ENCODE data around the gene MAP1LC3B. TPM values are rescaled to one million over a fixed set of nuclear protein-coding genes. Genes with fewer than 3 reads are reported as not detected.

The MAP1LC3B gene
- total RNA-seq, 1 donor from 2014 or later, result 39.1 TPM

GRCh38 chr16:87391324-87391949 is 699 bp upstream of the MAP1LC3B start:
- Histone ChIP-seq H3K9ac (no peak overlapping the region), H3F3A (ENCODE audit: low read depth) (peaks cover 27% of the 10 kb centered on the region), H2AFZ (replicated peaks) (peak overlapping the region; percentile 30), H3K4me3 (peak overlapping the region; percentile 68), H3K36me3 (no peaks in the 10 kb centered on the region), H3K4me1 (peaks cover 14% of the 10 kb centered on the region), H3K9me3 (ENCODE audit: low read depth) (no peaks in the 10 kb centered on the region), H4K20me1 (ENCODE audit: low read depth) (peaks cover 29% of the 10 kb centered on the region), H3K79me2 (ENCODE audit: low read depth) (peaks cover 37% of the 10 kb centered on the region), H3K27ac (no peak overlapping the region), H3K27me3 (no peaks in the 10 kb centered on the region), H3K4me2 (peak overlapping the region; percentile 79)
- peak overlapping the region; percentile 90 for H3K4me3 Mint-ChIP-seq
- peaks cover 3% of the 10 kb centered on the region for H3K36me3 Mint-ChIP-seq
- peak; percentile 77 for DNase-seq (ENCODE audit: low spot score)
- H3K27ac Mint-ChIP-seq, result peak overlapping the region; percentile 86
- H3K27me3 Mint-ChIP-seq (ENCODE audit: insufficient read depth, low read depth), result peaks cover 2% of the 10 kb centered on the region
- peaks cover 46% of the 10 kb centered on the region for H3K4me1 Mint-ChIP-seq
- no peaks in the 10 kb centered on the region for H3K9me3 Mint-ChIP-seq
- TF ChIP-seq CTCF (IDR thresholded peaks at IDR 0.05), result no peak
- no peak for TF ChIP-seq EZH2phosphoT487 (IDR thresholded peaks at IDR 0.05)
- TF ChIP-seq EZH2 (IDR thresholded peaks at IDR 0.05), result no peak

- peaks cover 33% of the 10 kb centered on the region for H4K20me1 ChIP-seq (ENCODE audit: low read depth)
- TF ChIP-seq CTCF (IDR thresholded peaks at IDR 0.05) (peak; percentile 41), EZH2phosphoT487 (IDR thresholded peaks at IDR 0.05) (peak; percentile 38), EZH2 (IDR thresholded peaks at IDR 0.05) (peak; percentile 56)
- peaks cover 53% of the 10 kb centered on the region for H3K79me2 ChIP-seq (ENCODE audit: low read depth)
- Mint-ChIP-seq H3K27ac (peak overlapping the region; percentile 57), H3K4me3 (peak overlapping the region; percentile 95), H3K27me3 (ENCODE audit: insufficient read depth, low read depth) (peaks cover 2% of the 10 kb centered on the region), H3K4me1 (peaks cover 36% of the 10 kb centered on the region), H3K9me3 (no peaks in the 10 kb centered on the region), H3K36me3 (peaks cover 4% of the 10 kb centered on the region)
- H3K4me1 ChIP-seq, result peaks cover 9% of the 10 kb centered on the region
- no peaks in the 10 kb centered on the region for H3K27me3 ChIP-seq
- H3K36me3 ChIP-seq, result no peaks in the 10 kb centered on the region
- H3K4me3 ChIP-seq, result peak overlapping the region; percentile 68
- H3F3A ChIP-seq (ENCODE audit: low read depth), result peaks cover 15% of the 10 kb centered on the region
- H3K27ac ChIP-seq, result no peak overlapping the region
- H3K9ac ChIP-seq, result peak overlapping the region; percentile 41
- H3K9me3 ChIP-seq (ENCODE audit: low read depth), result no peaks in the 10 kb centered on the region
- peak overlapping the region; percentile 97 for H3K4me2 ChIP-seq
- peak; percentile 68 for DNase-seq (ENCODE audit: low spot score)
- no peak overlapping the region for H2AFZ ChIP-seq (replicated peaks)
These were observed 914 bp downstream of the MAP1LC3B start for GRCh38 chr16:87392821-87393679.

- H3K9ac ChIP-seq, result no peak overlapping the region
- H3K4me1 Mint-ChIP-seq, result peaks cover 29% of the 10 kb centered on the region
- TF ChIP-seq CTCF (IDR thresholded peaks at IDR 0.05) (no peak), EZH2 (IDR thresholded peaks at IDR 0.05) (no peak), EZH2phosphoT487 (IDR thresholded peaks at IDR 0.05) (no peak)
These were observed 1.5 kb downstream of the MAP1LC3B start for GRCh38 chr16:87393680-87394055.

More at GRCh38 chr16:87393680-87394055, 1.5 kb downstream of the MAP1LC3B start:
- peaks cover 33% of the 10 kb centered on the region for H4K20me1 ChIP-seq (ENCODE audit: low read depth)
- no peak overlapping the region for H3K27ac ChIP-seq
- H3K36me3 ChIP-seq, result no peaks in the 10 kb centered on the region
- peaks cover 55% of the 10 kb centered on the region for H3K79me2 ChIP-seq (ENCODE audit: low read depth)
- H3K4me1 ChIP-seq, result peaks cover 8% of the 10 kb centered on the region
- no peak overlapping the region for H3K27ac Mint-ChIP-seq
- DNase-seq (ENCODE audit: low spot score), result no peak
- H3F3A ChIP-seq (ENCODE audit: low read depth), result peaks cover 13% of the 10 kb centered on the region
- H3K9me3 Mint-ChIP-seq, result no peaks in the 10 kb centered on the region
- H2AFZ ChIP-seq (replicated peaks), result no peak overlapping the region
- H3K4me3 Mint-ChIP-seq, result peak overlapping the region; percentile 95
- peak overlapping the region; percentile 68 for H3K4me3 ChIP-seq
- H3K36me3 Mint-ChIP-seq, result peaks cover 8% of the 10 kb centered on the region
- peak overlapping the region; percentile 97 for H3K4me2 ChIP-seq
- no peaks in the 10 kb centered on the region for H3K27me3 ChIP-seq
- H3K9me3 ChIP-seq (ENCODE audit: low read depth), result no peaks in the 10 kb centered on the region
- peaks cover 2% of the 10 kb centered on the region for H3K27me3 Mint-ChIP-seq (ENCODE audit: insufficient read depth, low read depth)
